ENCODE measurements around the gene ITPA. TPM values are rescaled to one million over a fixed set of nuclear protein-coding genes. Genes with fewer than 3 reads are reported as not detected.

ITPA gene
- total and polyA plus RNA-seq, 2 of the 8 experiments (the other 6 are each of a cell fraction or from before 2014, with no cell fraction given), result 88.2 to 94.0 TPM

DNA sequence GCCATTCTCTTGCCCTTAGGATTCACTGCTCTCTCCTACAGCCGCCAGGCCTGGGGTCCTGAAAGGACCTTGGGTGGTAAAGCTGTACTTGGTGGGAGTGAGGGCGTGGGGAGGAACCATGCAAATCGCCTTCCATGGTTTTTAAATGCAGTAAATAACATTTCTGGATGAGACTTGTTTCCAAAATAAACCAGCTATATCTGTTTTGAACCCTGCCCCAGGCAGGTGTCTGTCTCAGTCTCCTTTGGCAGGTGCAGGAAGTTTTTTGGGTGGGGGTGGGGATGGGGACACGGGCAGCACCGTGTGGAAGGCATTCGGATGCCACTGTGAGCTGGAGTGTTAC lies 14.3 kb downstream of the ITPA start:
- DNase-seq (ENCODE audit: low read depth in 1 of 2, low spot score in 2 of 2) (no peak), FAIRE-seq (no peak)
- H3K9me3 ChIP-seq (ENCODE audit: insufficient read depth in 2 of 2, low read depth in 1 of 2, low read length in 1 of 2), result no peaks in the 10 kb centered on the region
- H3K4me3 ChIP-seq (ENCODE audit: extremely low read depth in 1 of 4, insufficient read depth in 2 of 4, low read depth in 3 of 4, low read length in 4 of 4), result no peak overlapping the region
- H3K14ac ChIP-seq (ENCODE audit: insufficient read length), result no peak overlapping the region
- TF ChIP-seq RBBP5 (IDR thresholded peaks at IDR 0.05; ENCODE audit: borderline replicate concordance, low read depth, low read length), result no peak
- H4K8ac ChIP-seq (ENCODE audit: extremely low read depth, insufficient read depth, low read length), result no peak overlapping the region; the same call in 1 of the 2 replicates
- no peak overlapping the region for H3K9ac ChIP-seq (replicated peaks in 1 of 4; ENCODE audit: extremely low read depth in 1 of 4, low read depth in 3 of 4, low read length in 3 of 4)
- no peak overlapping the region for H2BK120ac ChIP-seq (replicated peaks; ENCODE audit: low read depth, low read length)
- H2BK15ac ChIP-seq (ENCODE audit: low read length), result no peak overlapping the region
- no peak overlapping the region for H3K18ac ChIP-seq (ENCODE audit: extremely low read depth, low read length)
- POLR2A ChIA-PET (ENCODE audit: partially characterized antibody), result interaction anchor here (0.7 to 8.7 kb wide), 8 partner anchors 10 to 79 kb away, joined by 3 to 61 read pairs (median 10); partner anchors contain the start of genes FASTKD5, ITPA, SLC4A11 and UBOX5
- no peak overlapping the region for H3K56ac ChIP-seq (replicated peaks; ENCODE audit: insufficient read length, low read depth, low read length)
- H2BK20ac ChIP-seq (ENCODE audit: low read length), result no peak overlapping the region
- CTCF ChIA-PET (ENCODE audit: partially characterized antibody), result interaction anchor here (0.5 to 9.5 kb wide), 9 partner anchors 17 to 387 kb away, joined by 3 to 158 read pairs (median 6); no protein-coding TSS in a partner anchor
- no peak overlapping the region for H2AK5ac ChIP-seq (ENCODE audit: low read depth, low read length)
- H3K4me1 ChIP-seq (replicated peaks in 1 of 4; ENCODE audit: control insufficient read depth in 3 of 4, insufficient read depth in 4 of 4, low read length in 3 of 4), result peaks cover 0 to 1% (median 0%) of the 10 kb centered on the region in 4 experiments; a peak in 3 of 7 replicates
- no peaks in the 10 kb centered on the region; the same call in 1 of the 2 replicates for H3K79me1 ChIP-seq (ENCODE audit: low read depth, low read length)
- H2BK12ac ChIP-seq (ENCODE audit: low read depth, low read length), result no peak overlapping the region
- H3K79me2 ChIP-seq (ENCODE audit: control insufficient read depth in 1 of 2, insufficient read depth in 2 of 2, low read length in 2 of 2), result no peaks in the 10 kb centered on the region
- H3K23ac ChIP-seq (ENCODE audit: insufficient read length), result no peak overlapping the region
- H3K27me3 ChIP-seq (replicated peaks in 1 of 4; ENCODE audit: control insufficient read depth in 3 of 4, extremely low read depth in 1 of 4, insufficient read depth in 3 of 4, low read length in 3 of 4), result no peaks in the 10 kb centered on the region
- H3K4ac ChIP-seq (replicated peaks; ENCODE audit: insufficient read length, low read depth, low read length), result no peak overlapping the region
- peaks cover 0 to 2% of the 10 kb centered on the region in 2 experiments for H4K20me1 ChIP-seq (replicated peaks in 1 of 2; ENCODE audit: control insufficient read depth in 1 of 2, insufficient read depth in 2 of 2, low read length in 2 of 2)
- no peak overlapping the region for H4K5ac ChIP-seq (ENCODE audit: insufficient read length, low read depth, low read length)
- H2BK5ac ChIP-seq (ENCODE audit: low read depth, low read length), result no peak overlapping the region
- H2AFZ ChIP-seq (ENCODE audit: low read length), result no peak overlapping the region
- H3K36me3 ChIP-seq (ENCODE audit: control insufficient read depth in 2 of 4, insufficient read depth in 4 of 4, low read length in 3 of 4), result peaks cover 2 to 24% (median 9%) of the 10 kb centered on the region in 4 experiments; a peak in 6 of 8 replicates
- no peak overlapping the region for H4K91ac ChIP-seq (replicated peaks; ENCODE audit: insufficient read length, low read length)
- H3K23me2 ChIP-seq (ENCODE audit: low read depth, low read length), result no peaks in the 10 kb centered on the region
- WGBS, 2 experiments (ENCODE audit: extremely low coverage in 1 of 2, insufficient coverage in 1 of 2, insufficient read length in 1 of 2, insufficient replicate concordance in 2 of 2, low coverage in 1 of 2, low lambda C conversion rate in 2 of 2, missing lambda C conversion rate in 1 of 2), result 97% methylated on average over 6 of the region's 6 CpGs; no CpG with 5 or more reads in 1 of the 2 experiments
- no peak overlapping the region for H3K4me2 ChIP-seq (ENCODE audit: insufficient read depth in 1 of 2, low read depth in 2 of 2, low read length in 2 of 2)
- no peak overlapping the region for H3K27ac ChIP-seq (ENCODE audit: low read depth, low read length)
